GM18868 (cell line): ENCODE results near the gene OSGEPL1.
A peak's percentile ranks its signal among the peaks of the same experiment; 100 is the strongest.
"Not testable (repeated sequence)": the region's sequence is repeated elsewhere in the genome, so short reads cannot be mapped to it uniquely, and the experiment has no call there.

Source experiments
- ATAC-seq: cut with Tn5 transposase; IDR thresholded peaks from one replicate; pipeline ENCODE4 v1.9.1; 2021; ENCODE audit warnings: mild to moderate bottlenecking, moderate library complexity; ENCODE audit not compliant: unreplicated experiment

Gene OSGEPL1

GRCh38 chr2:189751080-189751658 is 11.4 kb downstream of the OSGEPL1 start:
- ATAC-seq: peak; percentile 82

GRCh38 chr2:189729430-189729829 is 33.2 kb downstream of the OSGEPL1 start:
- ATAC-seq: no peak

- no peak for ATAC-seq
Observed at GRCh38 chr2:189726849-189727248, 35.7 kb downstream of the OSGEPL1 start.

- ATAC-seq: no peak
Observed at GRCh38 chr2:189726271-189726670, 36.3 kb downstream of the OSGEPL1 start.

GRCh38 chr2:189723192-189723591 is 39.4 kb downstream of the OSGEPL1 start:
- no peak for ATAC-seq

- no peak for ATAC-seq
Observed at GRCh38 chr2:189719571-189719970, 43.0 kb downstream of the OSGEPL1 start.

- not testable (repeated sequence) for ATAC-seq
Observed at GRCh38 chr2:189717593-189717992, 45.0 kb downstream of the OSGEPL1 start.

- ATAC-seq: no peak
Observed at GRCh38 chr2:189709501-189710221, 52.9 kb downstream of the OSGEPL1 start.

GRCh38 chr2:189702071-189702470 is 60.5 kb downstream of the OSGEPL1 start:
- no peak for ATAC-seq

GRCh38 chr2:189700681-189701080 is 61.9 kb downstream of the OSGEPL1 start:
- ATAC-seq: no peak

GRCh38 chr2:189698020-189698887 is 64.3 kb downstream of the OSGEPL1 start:
- peak; percentile 71 for ATAC-seq
